ENCODE measurements around the gene MS4A1. TPM values are rescaled to one million over a fixed set of nuclear protein-coding genes. Genes with fewer than 3 reads are reported as not detected.

Gene MS4A1
- polyA plus RNA-seq, 1 of the 3 experiments (the other 2 are of a cell fraction): not detected

GRCh38 chr11:60469723-60470122 is 14.1 kb downstream of the MS4A1 start:
- Histone ChIP-seq H3K4me1 (ENCODE audit: control insufficient read depth in 1 of 2, insufficient read depth in 2 of 2, low read depth in 1 of 2, low read length in 1 of 2) (no peaks in the 10 kb centered on the region), H2AFZ (ENCODE audit: low read depth) (no peak overlapping the region), H3K9me3 (no peaks in the 10 kb centered on the region), H3K4me3 (ENCODE audit: low read depth in 2 of 2, low read length in 1 of 2) (no peak overlapping the region), H3K4me2 (no peak overlapping the region), H3K79me2 (ENCODE audit: insufficient read depth) (no peaks in the 10 kb centered on the region), H3K9me2 (no peaks in the 10 kb centered on the region), H3K36me3 (replicated peaks in 1 of 2; ENCODE audit: control insufficient read depth in 1 of 2, insufficient read depth in 2 of 2, low read length in 1 of 2) (no peaks in the 10 kb centered on the region), H3K27ac (ENCODE audit: low read depth in 2 of 2, low read length in 1 of 2) (no peak overlapping the region), H4K20me1 (ENCODE audit: insufficient read depth) (no peaks in the 10 kb centered on the region), H3K27me3 (ENCODE audit: insufficient read depth) (no peaks in the 10 kb centered on the region), H3K9ac (no peak overlapping the region), H3F3A (replicated peaks; ENCODE audit: insufficient read depth) (no peaks in the 10 kb centered on the region)
- WGBS (ENCODE audit: low lambda C conversion rate): 0% methylated on average over 2 of the region's 2 CpGs
- ChIA-PET POLR2A (no interaction called here), CTCF (no interaction called here)
- DNase-seq: no peak
- TF ChIP-seq RAD21 (IDR thresholded peaks at IDR 0.05; ENCODE audit: low read length) (no peak), SIN3A (IDR thresholded peaks at IDR 0.05; ENCODE audit: borderline replicate concordance, low read depth, low read length) (no peak)
- TF ChIP-seq, protein P1, sequence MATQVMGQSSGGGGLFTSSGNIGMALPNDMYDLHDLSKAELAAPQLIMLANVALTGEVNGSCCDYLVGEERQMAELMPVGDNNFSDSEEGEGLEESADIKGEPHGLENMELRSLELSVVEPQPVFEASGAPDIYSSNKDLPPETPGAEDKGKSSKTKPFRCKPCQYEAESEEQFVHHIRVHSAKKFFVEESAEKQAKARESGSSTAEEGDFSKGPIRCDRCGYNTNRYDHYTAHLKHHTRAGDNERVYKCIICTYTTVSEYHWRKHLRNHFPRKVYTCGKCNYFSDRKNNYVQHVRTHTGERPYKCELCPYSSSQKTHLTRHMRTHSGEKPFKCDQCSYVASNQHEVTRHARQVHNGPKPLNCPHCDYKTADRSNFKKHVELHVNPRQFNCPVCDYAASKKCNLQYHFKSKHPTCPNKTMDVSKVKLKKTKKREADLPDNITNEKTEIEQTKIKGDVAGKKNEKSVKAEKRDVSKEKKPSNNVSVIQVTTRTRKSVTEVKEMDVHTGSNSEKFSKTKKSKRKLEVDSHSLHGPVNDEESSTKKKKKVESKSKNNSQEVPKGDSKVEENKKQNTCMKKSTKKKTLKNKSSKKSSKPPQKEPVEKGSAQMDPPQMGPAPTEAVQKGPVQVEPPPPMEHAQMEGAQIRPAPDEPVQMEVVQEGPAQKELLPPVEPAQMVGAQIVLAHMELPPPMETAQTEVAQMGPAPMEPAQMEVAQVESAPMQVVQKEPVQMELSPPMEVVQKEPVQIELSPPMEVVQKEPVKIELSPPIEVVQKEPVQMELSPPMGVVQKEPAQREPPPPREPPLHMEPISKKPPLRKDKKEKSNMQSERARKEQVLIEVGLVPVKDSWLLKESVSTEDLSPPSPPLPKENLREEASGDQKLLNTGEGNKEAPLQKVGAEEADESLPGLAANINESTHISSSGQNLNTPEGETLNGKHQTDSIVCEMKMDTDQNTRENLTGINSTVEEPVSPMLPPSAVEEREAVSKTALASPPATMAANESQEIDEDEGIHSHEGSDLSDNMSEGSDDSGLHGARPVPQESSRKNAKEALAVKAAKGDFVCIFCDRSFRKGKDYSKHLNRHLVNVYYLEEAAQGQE (IDR thresholded peaks at IDR 0.05; ENCODE audit: low read depth, low read length): no peak

DNA sequence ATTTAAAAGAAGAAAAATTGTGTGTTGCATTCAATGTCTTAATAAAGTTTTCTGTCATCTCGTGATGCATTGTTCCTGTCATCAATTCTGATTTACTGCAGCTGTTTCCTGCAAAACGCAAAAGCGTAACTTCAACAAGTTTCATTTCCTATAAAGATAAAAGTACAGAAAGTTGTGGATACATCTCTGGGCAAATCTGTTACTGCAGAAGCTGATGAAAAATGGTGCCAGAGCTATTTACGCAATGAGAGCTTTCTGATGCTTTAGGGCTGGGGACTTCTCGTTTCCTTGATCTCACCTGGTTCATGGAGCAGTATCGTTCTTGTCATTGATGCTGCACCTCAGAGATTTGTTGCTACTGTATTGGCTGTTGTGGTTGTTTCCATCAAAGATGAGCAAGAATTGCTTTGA is 21.4 kb downstream of the MS4A1 start:
- Histone ChIP-seq H2AFZ (ENCODE audit: low read depth) (no peak overlapping the region), H3K4me1 (ENCODE audit: control insufficient read depth in 1 of 2, insufficient read depth in 2 of 2, low read depth in 1 of 2, low read length in 1 of 2) (no peaks in the 10 kb centered on the region), H3K4me3 (ENCODE audit: low read depth in 2 of 2, low read length in 1 of 2) (no peak overlapping the region), H3K9me3 (no peaks in the 10 kb centered on the region), H3K27ac (ENCODE audit: low read depth in 2 of 2, low read length in 1 of 2) (no peak overlapping the region), H3K79me2 (ENCODE audit: insufficient read depth) (no peaks in the 10 kb centered on the region), H4K20me1 (ENCODE audit: insufficient read depth) (no peaks in the 10 kb centered on the region), H3K9me2 (no peaks in the 10 kb centered on the region), H3F3A (replicated peaks; ENCODE audit: insufficient read depth) (no peaks in the 10 kb centered on the region), H3K36me3 (replicated peaks in 1 of 2; ENCODE audit: control insufficient read depth in 1 of 2, insufficient read depth in 2 of 2, low read length in 1 of 2) (no peaks in the 10 kb centered on the region), H3K9ac (no peak overlapping the region), H3K27me3 (ENCODE audit: insufficient read depth) (no peaks in the 10 kb centered on the region), H3K4me2 (no peak overlapping the region)
- WGBS (ENCODE audit: low lambda C conversion rate): 8% methylated on average over 6 of the region's 6 CpGs
- TF ChIP-seq SIN3A (IDR thresholded peaks at IDR 0.05; ENCODE audit: borderline replicate concordance, low read depth, low read length): no peak
- TF ChIP-seq, protein P2, sequence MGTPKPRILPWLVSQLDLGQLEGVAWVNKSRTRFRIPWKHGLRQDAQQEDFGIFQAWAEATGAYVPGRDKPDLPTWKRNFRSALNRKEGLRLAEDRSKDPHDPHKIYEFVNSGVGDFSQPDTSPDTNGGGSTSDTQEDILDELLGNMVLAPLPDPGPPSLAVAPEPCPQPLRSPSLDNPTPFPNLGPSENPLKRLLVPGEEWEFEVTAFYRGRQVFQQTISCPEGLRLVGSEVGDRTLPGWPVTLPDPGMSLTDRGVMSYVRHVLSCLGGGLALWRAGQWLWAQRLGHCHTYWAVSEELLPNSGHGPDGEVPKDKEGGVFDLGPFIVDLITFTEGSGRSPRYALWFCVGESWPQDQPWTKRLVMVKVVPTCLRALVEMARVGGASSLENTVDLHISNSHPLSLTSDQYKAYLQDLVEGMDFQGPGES (IDR thresholded peaks at IDR 0.05; ENCODE audit: low read depth, low read length): no peak
- no peak for TF ChIP-seq FOXM1 (IDR thresholded peaks at IDR 0.05; ENCODE audit: low read depth)
- no peak for TF ChIP-seq MXI1 (IDR thresholded peaks at IDR 0.05; ENCODE audit: low read depth, low read length)
- TF ChIP-seq RFX5 (IDR thresholded peaks at IDR 0.05; ENCODE audit: low read length): no peak
- TF ChIP-seq, protein P3, sequence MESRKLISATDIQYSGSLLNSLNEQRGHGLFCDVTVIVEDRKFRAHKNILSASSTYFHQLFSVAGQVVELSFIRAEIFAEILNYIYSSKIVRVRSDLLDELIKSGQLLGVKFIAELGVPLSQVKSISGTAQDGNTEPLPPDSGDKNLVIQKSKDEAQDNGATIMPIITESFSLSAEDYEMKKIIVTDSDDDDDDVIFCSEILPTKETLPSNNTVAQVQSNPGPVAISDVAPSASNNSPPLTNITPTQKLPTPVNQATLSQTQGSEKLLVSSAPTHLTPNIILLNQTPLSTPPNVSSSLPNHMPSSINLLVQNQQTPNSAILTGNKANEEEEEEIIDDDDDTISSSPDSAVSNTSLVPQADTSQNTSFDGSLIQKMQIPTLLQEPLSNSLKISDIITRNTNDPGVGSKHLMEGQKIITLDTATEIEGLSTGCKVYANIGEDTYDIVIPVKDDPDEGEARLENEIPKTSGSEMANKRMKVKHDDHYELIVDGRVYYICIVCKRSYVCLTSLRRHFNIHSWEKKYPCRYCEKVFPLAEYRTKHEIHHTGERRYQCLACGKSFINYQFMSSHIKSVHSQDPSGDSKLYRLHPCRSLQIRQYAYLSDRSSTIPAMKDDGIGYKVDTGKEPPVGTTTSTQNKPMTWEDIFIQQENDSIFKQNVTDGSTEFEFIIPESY (IDR thresholded peaks at IDR 0.05; ENCODE audit: borderline replicate concordance, low read depth): no peak
- no peak for TF ChIP-seq MEF2A (IDR thresholded peaks at IDR 0.05; ENCODE audit: borderline replicate concordance, low read depth)
- TF ChIP-seq TAF1 (IDR thresholded peaks at IDR 0.05; ENCODE audit: borderline replicate concordance, low read depth, low read length): no peak
- no peak for TF ChIP-seq GABPA (IDR thresholded peaks at IDR 0.05; ENCODE audit: low read depth)
- TF ChIP-seq TEAD4 (IDR thresholded peaks at IDR 0.05; ENCODE audit: borderline replicate concordance, insufficient read depth): no peak
- POLR2A ChIA-PET: no interaction called here
- CTCF ChIA-PET: no interaction called here
- DNase-seq: no peak
